ENCODE data around the gene TSPAN4.

DNA sequence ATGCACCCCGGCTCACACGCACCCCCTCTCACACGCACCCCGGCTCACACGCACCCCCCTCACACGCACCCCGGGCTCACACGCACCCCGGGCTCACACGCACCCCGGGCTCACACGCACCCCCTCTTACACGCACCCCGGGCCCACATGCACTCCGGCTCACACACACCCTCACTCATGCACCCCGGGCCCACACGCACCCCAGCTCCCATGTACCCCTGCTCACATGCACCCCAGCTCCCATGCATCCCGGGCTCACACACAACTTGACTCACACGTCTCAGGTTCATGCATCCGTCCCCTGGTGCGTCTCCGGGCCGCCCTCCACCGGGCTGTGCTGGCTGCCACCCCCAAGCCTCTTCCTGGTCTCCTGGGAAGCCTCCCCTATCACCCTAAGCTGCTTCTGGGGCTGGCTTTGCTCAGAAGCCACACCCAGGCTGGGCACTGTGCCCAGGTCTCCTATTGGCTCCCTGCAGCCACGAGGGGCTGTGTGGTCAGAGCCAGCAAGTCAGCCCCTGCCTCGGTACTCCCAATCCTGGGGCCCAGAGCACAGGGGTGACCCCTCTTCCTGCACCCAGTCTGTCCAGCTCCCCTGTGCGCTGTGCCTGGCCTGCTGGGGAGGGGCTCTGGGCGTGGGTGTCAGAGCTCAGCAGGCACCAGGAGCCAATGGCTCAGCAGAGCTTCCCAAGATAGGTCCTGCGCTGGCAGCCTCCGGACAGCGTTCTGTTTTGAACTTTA, 16.9 kb downstream of the TSPAN4 start:
- no peak for TF ChIP-seq POLR2AphosphoS5 (IDR thresholded peaks at IDR 0.05; ENCODE audit: low read depth, low read length)
- TF ChIP-seq, protein P1, sequence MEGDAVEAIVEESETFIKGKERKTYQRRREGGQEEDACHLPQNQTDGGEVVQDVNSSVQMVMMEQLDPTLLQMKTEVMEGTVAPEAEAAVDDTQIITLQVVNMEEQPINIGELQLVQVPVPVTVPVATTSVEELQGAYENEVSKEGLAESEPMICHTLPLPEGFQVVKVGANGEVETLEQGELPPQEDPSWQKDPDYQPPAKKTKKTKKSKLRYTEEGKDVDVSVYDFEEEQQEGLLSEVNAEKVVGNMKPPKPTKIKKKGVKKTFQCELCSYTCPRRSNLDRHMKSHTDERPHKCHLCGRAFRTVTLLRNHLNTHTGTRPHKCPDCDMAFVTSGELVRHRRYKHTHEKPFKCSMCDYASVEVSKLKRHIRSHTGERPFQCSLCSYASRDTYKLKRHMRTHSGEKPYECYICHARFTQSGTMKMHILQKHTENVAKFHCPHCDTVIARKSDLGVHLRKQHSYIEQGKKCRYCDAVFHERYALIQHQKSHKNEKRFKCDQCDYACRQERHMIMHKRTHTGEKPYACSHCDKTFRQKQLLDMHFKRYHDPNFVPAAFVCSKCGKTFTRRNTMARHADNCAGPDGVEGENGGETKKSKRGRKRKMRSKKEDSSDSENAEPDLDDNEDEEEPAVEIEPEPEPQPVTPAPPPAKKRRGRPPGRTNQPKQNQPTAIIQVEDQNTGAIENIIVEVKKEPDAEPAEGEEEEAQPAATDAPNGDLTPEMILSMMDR (IDR thresholded peaks at IDR 0.05 in 2 of 3, conservative IDR thresholded peaks at IDR 0.05 in 1 of 3; ENCODE audit: borderline replicate concordance in 1 of 3, insufficient read depth in 1 of 3, low read depth in 2 of 3, low read length in 2 of 3), result no peak
- TF ChIP-seq, protein P2, sequence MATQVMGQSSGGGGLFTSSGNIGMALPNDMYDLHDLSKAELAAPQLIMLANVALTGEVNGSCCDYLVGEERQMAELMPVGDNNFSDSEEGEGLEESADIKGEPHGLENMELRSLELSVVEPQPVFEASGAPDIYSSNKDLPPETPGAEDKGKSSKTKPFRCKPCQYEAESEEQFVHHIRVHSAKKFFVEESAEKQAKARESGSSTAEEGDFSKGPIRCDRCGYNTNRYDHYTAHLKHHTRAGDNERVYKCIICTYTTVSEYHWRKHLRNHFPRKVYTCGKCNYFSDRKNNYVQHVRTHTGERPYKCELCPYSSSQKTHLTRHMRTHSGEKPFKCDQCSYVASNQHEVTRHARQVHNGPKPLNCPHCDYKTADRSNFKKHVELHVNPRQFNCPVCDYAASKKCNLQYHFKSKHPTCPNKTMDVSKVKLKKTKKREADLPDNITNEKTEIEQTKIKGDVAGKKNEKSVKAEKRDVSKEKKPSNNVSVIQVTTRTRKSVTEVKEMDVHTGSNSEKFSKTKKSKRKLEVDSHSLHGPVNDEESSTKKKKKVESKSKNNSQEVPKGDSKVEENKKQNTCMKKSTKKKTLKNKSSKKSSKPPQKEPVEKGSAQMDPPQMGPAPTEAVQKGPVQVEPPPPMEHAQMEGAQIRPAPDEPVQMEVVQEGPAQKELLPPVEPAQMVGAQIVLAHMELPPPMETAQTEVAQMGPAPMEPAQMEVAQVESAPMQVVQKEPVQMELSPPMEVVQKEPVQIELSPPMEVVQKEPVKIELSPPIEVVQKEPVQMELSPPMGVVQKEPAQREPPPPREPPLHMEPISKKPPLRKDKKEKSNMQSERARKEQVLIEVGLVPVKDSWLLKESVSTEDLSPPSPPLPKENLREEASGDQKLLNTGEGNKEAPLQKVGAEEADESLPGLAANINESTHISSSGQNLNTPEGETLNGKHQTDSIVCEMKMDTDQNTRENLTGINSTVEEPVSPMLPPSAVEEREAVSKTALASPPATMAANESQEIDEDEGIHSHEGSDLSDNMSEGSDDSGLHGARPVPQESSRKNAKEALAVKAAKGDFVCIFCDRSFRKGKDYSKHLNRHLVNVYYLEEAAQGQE (IDR thresholded peaks at IDR 0.05; ENCODE audit: low read depth), result no peak
- no peak for TF ChIP-seq YY1 (IDR thresholded peaks at IDR 0.05; ENCODE audit: extremely low read depth, insufficient replicate concordance, low read depth, low read length)

All from HCT116 (cell line).